Parathyroid adenoma (tissue), 2 donors: Measurements from ENCODE around the gene KLF7.

ENCODE experiments used
- H2AFZ ChIP-seq: fragments of 300-600 bp; sonication (generic); one replicate; pipeline ENCODE4 v1.7.0; 2017; ENCODE audit warnings: antibody characterized with exemption, mild to moderate bottlenecking
- H3K27ac ChIP-seq: fragments of 300-600 bp; sonication (generic); one replicate; pipeline ENCODE4 v1.7.0; 2017
- H3K27me3 ChIP-seq: fragments of 300-600 bp; sonication (generic); one replicate; pipeline ENCODE4 v1.7.0; 2017; ENCODE audit warnings: low read length; ENCODE audit not compliant: control insufficient read depth, insufficient read depth
- H3K36me3 ChIP-seq: fragments of 300-600 bp; sonication (generic); one replicate; pipeline ENCODE4 v1.7.0; 2017; ENCODE audit warnings: low read length; ENCODE audit not compliant: control insufficient read depth, insufficient read depth
- H3K4me1 ChIP-seq: fragments of 300-600 bp; sonication (generic); one replicate; pipeline ENCODE4 v1.7.0; 2017; ENCODE audit warnings: control low read depth
- H3K4me2 ChIP-seq: fragments of 300-600 bp; sonication (generic); one replicate; pipeline ENCODE4 v1.7.0; 2017; ENCODE audit warnings: low read length
- H3K4me3 ChIP-seq: fragments of 300-600 bp; sonication (generic); one replicate; pipeline ENCODE4 v1.7.0; 2017; ENCODE audit warnings: low read depth, low read length
- H3K79me2 ChIP-seq: fragments of 300-600 bp; sonication (generic); one replicate; pipeline ENCODE4 v1.7.0; 2017; ENCODE audit warnings: control low read depth
- H3K9ac ChIP-seq: fragments of 300-600 bp; sonication (generic); one replicate; pipeline ENCODE4 v1.7.0; 2017; ENCODE audit warnings: mild to moderate bottlenecking
- H3K9me3 ChIP-seq: fragments of 300-600 bp; sonication (generic); one replicate; pipeline ENCODE4 v1.7.0; 2017; ENCODE audit warnings: low read length; ENCODE audit not compliant: control insufficient read depth
- CTCF ChIP-seq: fragments of 300-600 bp; sonication (generic); IDR thresholded peaks from one replicate; pipeline ENCODE4 v1.7.0; 2017; ENCODE audit warnings: antibody characterized with exemption, mild to moderate bottlenecking
- donor health status: primary hyperparathyroidism.

KLF7 gene

GRCh38 chr2:207091928-207092327 lies 73.8 kb downstream of the KLF7 start:
- no peaks in the 10 kb centered on the region for H3K9me3 ChIP-seq
- TF ChIP-seq CTCF: no peak
- no peak overlapping the region for H3K4me2 ChIP-seq
- H3K79me2 ChIP-seq: no peaks in the 10 kb centered on the region
- H3K9ac ChIP-seq: no peak overlapping the region
- no peaks in the 10 kb centered on the region for H3K36me3 ChIP-seq
- H2AFZ ChIP-seq: no peak overlapping the region
- no peaks in the 10 kb centered on the region for H3K27me3 ChIP-seq
- no peak overlapping the region for H3K27ac ChIP-seq
- H3K4me3 ChIP-seq: no peak overlapping the region
- no peaks in the 10 kb centered on the region for H3K4me1 ChIP-seq

GRCh38 chr2:207091176-207091575 lies 74.6 kb downstream of the KLF7 start:
- H3K4me1 ChIP-seq: no peaks in the 10 kb centered on the region
- H3K9ac ChIP-seq: no peak overlapping the region
- no peaks in the 10 kb centered on the region for H3K27me3 ChIP-seq
- H3K27ac ChIP-seq: no peak overlapping the region
- no peaks in the 10 kb centered on the region for H3K9me3 ChIP-seq
- no peak for TF ChIP-seq CTCF
- H3K4me2 ChIP-seq: no peak overlapping the region
- H3K79me2 ChIP-seq: no peaks in the 10 kb centered on the region
- H2AFZ ChIP-seq: no peak overlapping the region
- H3K4me3 ChIP-seq: no peak overlapping the region
- no peaks in the 10 kb centered on the region for H3K36me3 ChIP-seq

GRCh38 chr2:207090389-207090788 lies 75.4 kb downstream of the KLF7 start:
- Histone ChIP-seq H3K36me3 (no peaks in the 10 kb centered on the region), H3K4me3 (no peak overlapping the region), H3K4me2 (no peak overlapping the region), H3K27me3 (no peaks in the 10 kb centered on the region), H3K27ac (no peak overlapping the region), H3K4me1 (no peaks in the 10 kb centered on the region), H3K9ac (no peak overlapping the region), H3K79me2 (no peaks in the 10 kb centered on the region), H3K9me3 (no peaks in the 10 kb centered on the region), H2AFZ (no peak overlapping the region)
- TF ChIP-seq CTCF: no peak

- Histone ChIP-seq H3K4me2 (no peak overlapping the region), H3K4me1 (no peaks in the 10 kb centered on the region), H3K27me3 (no peaks in the 10 kb centered on the region), H3K27ac (no peak overlapping the region), H3K36me3 (no peaks in the 10 kb centered on the region), H3K9me3 (no peaks in the 10 kb centered on the region), H3K79me2 (no peaks in the 10 kb centered on the region), H3K4me3 (no peak overlapping the region), H2AFZ (no peak overlapping the region), H3K9ac (no peak overlapping the region)
- TF ChIP-seq CTCF: no peak
Observed at GRCh38 chr2:207088839-207089238, 76.9 kb downstream of the KLF7 start.

GRCh38 chr2:207088276-207088675 lies 77.5 kb downstream of the KLF7 start:
- no peak for TF ChIP-seq CTCF
- no peak overlapping the region for H3K4me3 ChIP-seq
- no peak overlapping the region for H3K9ac ChIP-seq
- H3K36me3 ChIP-seq: no peaks in the 10 kb centered on the region
- H3K27me3 ChIP-seq: no peaks in the 10 kb centered on the region
- no peaks in the 10 kb centered on the region for H3K9me3 ChIP-seq
- no peak overlapping the region for H3K27ac ChIP-seq
- H3K4me2 ChIP-seq: no peak overlapping the region
- H3K4me1 ChIP-seq: no peaks in the 10 kb centered on the region
- no peaks in the 10 kb centered on the region for H3K79me2 ChIP-seq
- no peak overlapping the region for H2AFZ ChIP-seq
